H7 (cell line): ENCODE measurements around the gene MSH4. TPM values are rescaled to one million over a fixed set of nuclear protein-coding genes. Genes with fewer than 3 reads are reported as not detected.
"Not testable (repeated sequence)": the region's sequence is repeated elsewhere in the genome, so short reads cannot be mapped to it uniquely, and the experiment has no call there.

Experiments used
- DNase-seq: peaks from one replicate; pipeline ENCODE4 v3.0.0; 2012
- H3K27me3 ChIP-seq: 2 replicates; pipeline ENCODE4 v1.6.0; 2011; ENCODE audit warnings: mild to moderate bottlenecking, low read length; ENCODE audit not compliant: control insufficient read depth, insufficient read depth
- H3K36me3 ChIP-seq: replicated peaks from 2 replicates; pipeline ENCODE4 v1.5.1; 2011; ENCODE audit warnings: low read length; ENCODE audit not compliant: control insufficient read depth, insufficient read depth
- H3K4me3 ChIP-seq: 2 replicates; pipeline ENCODE4 v1.5.1; 2011; ENCODE audit warnings: low read depth, mild to moderate bottlenecking, control low read depth, low read length, moderate library complexity; ENCODE audit not compliant: insufficient read depth
- total RNA-seq: library from RNA; depleted of rRNA; stranded (reverse); fragments of >200 nt; shearing (Covaris generic); gene quantifications from 2 replicates; pipeline ENCODE4 v1.2.3, GENCODE V29; 2014

Gene MSH4
- total RNA-seq, 1 experiment from 2014 or later, result 0.24 TPM

GRCh38 chr1:75785983-75786853 lies 10.5 kb upstream of the MSH4 start, which contains the start of gene RABGGTB:
RABGGTB (plus strand) TSS chr1:75786256; CDS start chr1:75786272, 16 bp downstream.
- Histone ChIP-seq H3K27me3 (no peaks in the 10 kb centered on the region), H3K4me3 (peak within 1 kb of the TSS; percentile 76), H3K36me3 (peaks cover 20% of the 10 kb centered on the region)
- peak; percentile 90 for DNase-seq

DNA sequence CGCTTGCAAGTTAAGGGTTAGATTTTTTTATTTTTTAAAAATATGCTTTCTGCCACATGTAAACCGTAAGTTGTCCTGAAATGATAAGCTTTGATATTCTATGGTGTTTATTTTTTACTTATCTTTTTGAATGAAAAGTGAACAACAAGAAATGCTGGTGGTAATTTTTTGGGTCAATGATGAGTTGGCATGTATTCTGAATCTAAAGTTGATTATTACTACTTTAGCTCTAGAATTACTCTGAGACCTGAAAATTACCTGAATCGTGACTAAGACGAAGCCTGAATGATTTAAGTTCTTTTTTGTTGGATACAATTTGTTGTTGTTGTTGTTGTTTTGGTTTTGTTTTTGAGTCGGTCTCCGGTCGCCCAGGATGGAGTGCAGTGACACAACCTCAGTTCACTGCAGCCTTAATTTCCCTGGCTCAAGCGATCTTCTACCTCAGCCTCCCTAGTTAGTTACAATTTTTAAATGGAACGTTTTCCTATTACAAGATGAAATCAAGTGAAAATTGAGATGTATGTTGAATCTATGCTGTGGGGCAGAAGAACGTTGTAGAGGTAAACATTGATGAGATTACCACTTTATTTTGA lies 9.7 kb upstream of the MSH4 start:
- no peaks in the 10 kb centered on the region for H3K27me3 ChIP-seq
- peaks cover 26% of the 10 kb centered on the region for H3K36me3 ChIP-seq
- peak overlapping the region; percentile 76 for H3K4me3 ChIP-seq
- no peak for DNase-seq

DNA sequence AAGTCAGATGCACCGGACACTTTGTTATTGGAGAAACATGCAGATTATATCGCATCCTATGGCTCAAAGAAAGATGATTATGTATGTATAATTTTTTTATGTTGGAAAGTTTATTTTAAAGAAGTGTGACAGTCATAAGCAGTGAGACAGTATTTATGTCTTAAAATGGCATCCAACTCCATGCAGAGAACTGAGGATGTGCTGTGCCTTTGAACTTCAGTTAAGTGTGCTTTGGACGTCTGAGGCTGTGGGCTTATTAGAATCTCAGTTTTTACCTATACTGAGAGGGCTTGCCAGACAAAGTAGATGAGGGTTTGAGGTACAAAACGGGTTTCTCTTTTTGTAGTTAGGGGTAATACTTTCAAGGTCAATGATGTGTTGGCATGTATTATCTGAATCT lies 9.2 kb upstream of the MSH4 start:
- peak overlapping the region; percentile 76 for H3K4me3 ChIP-seq
- H3K36me3 ChIP-seq, result peaks cover 29% of the 10 kb centered on the region
- no peak for DNase-seq
- H3K27me3 ChIP-seq, result no peaks in the 10 kb centered on the region

DNA sequence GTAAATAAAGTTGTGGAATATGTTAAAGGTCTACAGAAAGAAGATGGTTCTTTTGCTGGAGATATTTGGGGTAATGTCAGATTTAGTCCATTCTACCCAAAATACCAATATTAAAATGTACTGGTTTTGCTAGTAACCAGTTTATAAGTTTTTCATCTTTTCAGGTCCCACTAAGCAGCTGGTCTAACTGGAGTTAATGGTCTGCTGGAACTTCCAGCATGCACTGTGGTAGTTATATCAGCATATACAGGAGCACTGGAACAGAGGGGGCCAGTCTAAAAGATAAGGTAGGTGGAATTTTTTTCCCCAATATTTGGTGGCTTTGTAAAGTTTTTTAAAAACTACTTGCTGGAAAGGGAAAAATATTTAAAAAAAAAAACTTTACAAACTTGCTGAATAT lies 6.7 kb upstream of the MSH4 start:
- H3K4me3 ChIP-seq, result no peak overlapping the region; the same call in 1 of the 2 replicates

DNA sequence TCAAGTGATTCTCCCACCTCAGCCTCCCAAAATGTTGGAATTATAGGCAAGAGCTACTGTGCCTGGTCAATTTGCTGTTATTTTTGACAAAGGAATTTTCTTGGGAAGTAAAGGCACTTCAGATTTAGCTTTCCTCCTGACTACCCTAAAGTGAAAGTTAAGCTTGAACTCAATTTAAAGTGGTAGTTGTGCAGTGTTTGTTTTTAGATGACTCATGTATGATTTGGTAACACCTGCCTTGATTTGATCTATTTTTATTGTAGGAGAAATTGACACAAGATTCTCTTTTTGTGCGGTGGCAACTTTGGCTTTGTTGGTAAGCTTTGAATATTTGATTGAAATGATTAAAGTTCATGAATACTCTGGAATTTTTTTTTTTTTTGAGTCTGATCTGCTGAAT lies 5.7 kb upstream of the MSH4 start:
- Histone ChIP-seq H3K27me3 (no peaks in the 10 kb centered on the region), H3K4me3 (no peak overlapping the region), H3K36me3 (peaks cover 53% of the 10 kb centered on the region)
- no peak for DNase-seq

More for the DNA sequence above, 6.7 kb upstream of the MSH4 start:
- no peak for DNase-seq
- peaks cover 45% of the 10 kb centered on the region for H3K36me3 ChIP-seq
- no peaks in the 10 kb centered on the region for H3K27me3 ChIP-seq

GRCh38 chr1:75792091-75792490 lies 4.6 kb upstream of the MSH4 start:
- Histone ChIP-seq H3K36me3 (peaks cover 54% of the 10 kb centered on the region), H3K27me3 (no peaks in the 10 kb centered on the region), H3K4me3 (no peak overlapping the region)
- no peak for DNase-seq

DNA sequence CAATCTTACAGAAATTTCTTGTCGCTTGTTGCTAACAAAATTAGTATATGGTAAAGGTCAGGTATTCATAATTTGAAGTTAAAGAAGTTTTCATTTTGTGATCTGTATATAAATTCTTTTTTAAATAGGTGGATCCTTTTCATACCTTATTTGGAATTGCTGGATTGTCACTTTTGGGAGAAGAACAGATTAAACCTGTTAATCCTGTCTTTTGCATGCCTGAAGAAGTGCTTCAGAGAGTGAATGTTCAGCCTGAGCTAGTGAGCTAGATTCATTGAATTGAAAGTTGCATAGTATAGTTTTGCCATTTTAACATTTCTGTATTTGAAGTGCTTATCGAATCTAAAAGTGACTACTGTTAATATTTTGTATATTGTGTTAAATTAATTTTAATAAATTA lies 2.3 kb upstream of the MSH4 start:
- no peak for DNase-seq

GRCh38 chr1:75795703-75796193 lies 934 bp upstream of the MSH4 start:
- H3K36me3 ChIP-seq, result peaks cover 37% of the 10 kb centered on the region
- H3K27me3 ChIP-seq, result no peaks in the 10 kb centered on the region
- H3K4me3 ChIP-seq, result no peak overlapping the region
- DNase-seq, result no peak

More for the DNA sequence above, 2.3 kb upstream of the MSH4 start:
- Histone ChIP-seq H3K4me3 (no peak overlapping the region), H3K27me3 (no peaks in the 10 kb centered on the region), H3K36me3 (peaks cover 47% of the 10 kb centered on the region)

GRCh38 chr1:75797273-75797588 lies 549 bp downstream of the MSH4 start:
- DNase-seq, result no peak
- Histone ChIP-seq H3K27me3 (no peaks in the 10 kb centered on the region), H3K36me3 (peaks cover 26% of the 10 kb centered on the region), H3K4me3 (no peak overlapping the region)

GRCh38 chr1:75797606-75798216 lies 1.0 kb downstream of the MSH4 start:
- H3K4me3 ChIP-seq, result no peak overlapping the region
- H3K36me3 ChIP-seq, result peaks cover 23% of the 10 kb centered on the region
- H3K27me3 ChIP-seq, result no peaks in the 10 kb centered on the region
- no peak for DNase-seq

- H3K36me3 ChIP-seq, H3K27me3 ChIP-seq, H3K4me3 ChIP-seq, DNase-seq: not testable (repeated sequence)
Observed at GRCh38 chr1:75801480-75801879, 4.8 kb downstream of the MSH4 start.

GRCh38 chr1:75808921-75809320 lies 12.2 kb downstream of the MSH4 start:
- H3K4me3 ChIP-seq, result no peak overlapping the region
- no peaks in the 10 kb centered on the region for H3K36me3 ChIP-seq
- DNase-seq, result no peak
- H3K27me3 ChIP-seq, result no peaks in the 10 kb centered on the region

GRCh38 chr1:75810113-75810512 lies 13.4 kb downstream of the MSH4 start:
- DNase-seq, H3K4me3 ChIP-seq, H3K36me3 ChIP-seq, H3K27me3 ChIP-seq: not testable (repeated sequence)

DNA sequence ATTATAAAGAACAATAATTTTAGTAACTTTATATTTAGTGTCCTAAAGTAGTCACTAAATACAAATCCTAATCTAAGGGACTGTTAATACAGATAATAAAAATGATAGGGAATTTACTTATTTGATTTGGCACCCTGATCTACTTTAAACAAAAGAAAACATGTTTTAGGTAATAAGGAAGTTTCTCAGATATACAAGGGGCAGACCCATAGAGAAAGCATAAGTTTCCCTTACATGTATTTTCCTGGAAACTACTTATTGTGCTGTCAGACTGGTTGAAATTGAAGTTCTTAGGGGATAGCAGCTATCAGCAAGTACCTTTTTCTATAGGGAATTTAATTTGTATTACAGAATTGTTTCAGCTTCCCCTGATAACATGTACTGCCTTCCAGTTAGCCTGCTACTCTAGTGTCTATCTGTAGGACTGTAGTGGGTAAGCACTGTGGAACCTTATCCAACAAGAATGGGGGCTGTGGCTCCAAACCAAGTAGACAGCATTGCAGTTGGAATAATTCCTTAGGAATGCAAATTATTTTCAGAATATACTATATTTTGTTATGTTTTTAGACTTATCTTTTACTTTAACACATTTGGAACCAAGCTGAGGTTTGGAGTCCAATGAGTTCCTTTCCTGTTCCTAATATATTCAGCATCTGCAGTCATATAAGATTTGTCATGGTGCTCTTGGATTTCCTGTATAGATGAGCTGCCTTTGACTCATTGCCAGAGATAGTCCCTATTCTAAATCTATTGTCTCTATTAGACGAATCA lies 14.7 kb downstream of the MSH4 start:
- DNase-seq, result no peak
- no peaks in the 10 kb centered on the region for H3K36me3 ChIP-seq
- H3K4me3 ChIP-seq, result no peak overlapping the region
- H3K27me3 ChIP-seq, result no peaks in the 10 kb centered on the region
